Hippocampal formation (tissue), 2 donors: ENCODE data around the gene FAM168A.
A peak's percentile ranks its signal among the peaks of the same experiment; 100 is the strongest.

Experiments
- DNase-seq, 2 donors: peaks; one replicate each; lab custom pipeline; 2025; lab: John Stamatoyannopoulos, UW

The FAM168A gene

DNA sequence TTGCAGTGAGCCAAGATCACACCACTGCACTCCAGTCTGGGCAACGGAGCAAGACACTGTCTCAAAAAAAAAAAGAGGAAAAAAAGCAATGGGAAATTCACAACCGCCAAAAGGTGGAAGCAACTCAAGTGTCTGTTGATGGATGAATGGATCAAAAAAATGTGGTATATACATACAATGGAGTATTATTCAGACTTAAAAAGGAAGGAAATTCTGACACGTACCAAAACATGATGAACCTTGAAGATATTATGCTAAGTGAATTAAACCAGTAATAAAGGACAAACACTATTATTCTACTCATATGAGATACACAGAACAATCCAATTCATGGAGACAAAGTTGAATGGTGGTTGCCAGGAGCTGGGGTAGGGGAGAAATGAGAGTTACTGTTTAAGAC is 40.9 kb downstream of the FAM168A start:
- DNase-seq = no peak

DNA sequence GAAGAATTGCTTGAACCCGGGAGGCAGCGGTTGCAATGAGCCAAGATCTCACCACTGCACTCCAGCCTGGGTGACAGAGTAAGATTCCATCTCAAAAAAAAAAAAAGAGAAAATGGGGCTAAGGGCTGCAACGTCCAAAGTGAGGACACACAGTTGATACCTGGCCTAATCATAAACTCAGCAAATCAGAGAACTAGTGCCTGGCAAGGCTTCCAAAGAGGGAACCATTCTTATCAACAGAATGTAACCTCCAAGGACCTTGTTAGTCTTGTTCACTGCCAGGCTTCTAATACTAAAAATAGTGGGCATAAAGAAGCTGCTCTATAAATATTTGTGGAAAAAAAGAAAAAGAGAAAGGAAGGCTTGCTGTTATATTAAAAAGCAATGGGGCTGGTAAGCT is 42.3 kb downstream of the FAM168A start:
- DNase-seq = no peak

DNA sequence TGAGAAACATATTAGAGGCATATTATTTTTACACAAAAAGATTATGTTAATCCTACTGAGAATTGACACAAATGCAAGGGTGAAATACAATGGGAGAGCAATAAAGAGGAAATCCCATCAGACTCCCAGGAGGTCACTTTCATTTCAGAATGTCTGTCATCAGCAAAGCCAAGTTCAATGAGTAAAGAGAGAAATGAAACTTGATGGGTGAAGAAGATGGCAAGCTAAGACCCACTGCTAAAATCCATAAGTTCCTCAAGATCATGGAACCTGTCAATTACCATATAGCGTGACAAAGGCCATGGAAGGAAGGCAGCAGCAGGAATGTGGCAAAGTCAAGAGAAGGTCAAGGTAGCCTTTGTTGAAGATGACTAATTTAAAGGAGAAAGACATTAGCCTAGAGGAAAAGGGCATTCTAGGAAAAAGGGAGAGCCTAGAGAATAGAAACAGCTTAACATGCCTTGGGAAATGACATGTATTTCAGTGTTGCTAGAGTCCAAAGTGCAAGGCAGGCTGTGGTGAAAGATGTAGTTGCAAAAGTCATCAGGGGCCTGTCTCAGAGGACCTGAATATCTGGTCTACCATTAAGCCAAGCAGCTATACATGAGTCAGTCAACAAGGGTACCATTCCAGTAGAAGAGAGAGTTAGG is 43.1 kb downstream of the FAM168A start:
- DNase-seq = no peak

DNA sequence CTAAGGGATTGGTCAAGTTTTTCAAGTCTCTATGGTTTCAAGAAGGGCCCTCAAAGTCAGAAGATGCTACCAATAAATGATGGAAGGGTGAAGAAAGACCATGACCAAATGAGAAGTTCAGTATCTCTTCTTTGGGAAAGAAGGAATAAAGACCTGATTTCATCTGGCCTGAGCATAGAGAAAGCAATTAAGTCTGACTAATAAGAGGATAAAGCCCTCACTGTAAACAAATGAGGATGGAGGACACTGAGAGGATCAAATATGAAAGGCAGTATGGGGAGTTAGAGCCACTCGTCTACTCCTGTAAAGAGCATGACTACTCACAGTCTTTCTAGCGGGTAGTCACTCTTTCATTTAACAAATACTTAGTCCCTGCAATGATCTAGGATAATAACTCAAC is 44.6 kb downstream of the FAM168A start:
- no peak for DNase-seq

DNA sequence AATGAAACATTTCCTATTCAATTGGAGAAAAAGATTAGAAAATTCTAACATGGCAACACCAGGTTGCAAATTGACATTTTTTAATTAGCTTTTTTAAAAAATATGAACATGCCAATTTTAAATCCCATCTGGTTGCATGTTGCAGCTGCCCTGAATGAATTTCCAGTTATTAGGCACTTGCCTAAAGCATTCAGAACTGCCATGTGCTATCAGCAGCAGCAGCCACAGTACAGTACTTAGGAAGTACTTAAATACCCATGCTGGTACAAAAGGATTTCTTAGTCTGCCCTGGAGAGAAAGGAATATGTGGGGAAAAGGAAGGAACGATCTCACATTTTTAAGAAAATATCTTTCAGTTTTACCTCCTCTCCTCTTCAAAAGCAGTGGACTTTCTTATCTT is 46.2 kb downstream of the FAM168A start:
- DNase-seq = no peak

DNA sequence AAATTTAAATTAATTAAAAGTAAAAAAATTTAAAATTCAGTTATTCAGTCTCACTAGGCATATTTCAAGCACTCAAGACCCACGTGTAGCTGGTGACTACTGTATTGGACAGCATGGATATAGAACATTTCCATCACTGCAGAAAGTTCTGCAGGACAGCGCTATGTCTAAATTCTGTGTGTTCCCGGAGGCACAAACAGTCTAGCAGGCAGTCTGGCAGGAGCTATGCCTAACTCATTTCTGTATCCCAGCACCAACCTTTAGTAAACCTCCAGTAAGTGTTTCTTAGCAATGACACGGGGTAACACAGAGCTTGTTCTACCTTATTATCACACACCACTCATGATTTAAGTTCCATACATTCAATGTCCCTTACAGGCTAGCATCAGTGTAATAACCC is 48.5 kb downstream of the FAM168A start:
- no peak for DNase-seq

DNA sequence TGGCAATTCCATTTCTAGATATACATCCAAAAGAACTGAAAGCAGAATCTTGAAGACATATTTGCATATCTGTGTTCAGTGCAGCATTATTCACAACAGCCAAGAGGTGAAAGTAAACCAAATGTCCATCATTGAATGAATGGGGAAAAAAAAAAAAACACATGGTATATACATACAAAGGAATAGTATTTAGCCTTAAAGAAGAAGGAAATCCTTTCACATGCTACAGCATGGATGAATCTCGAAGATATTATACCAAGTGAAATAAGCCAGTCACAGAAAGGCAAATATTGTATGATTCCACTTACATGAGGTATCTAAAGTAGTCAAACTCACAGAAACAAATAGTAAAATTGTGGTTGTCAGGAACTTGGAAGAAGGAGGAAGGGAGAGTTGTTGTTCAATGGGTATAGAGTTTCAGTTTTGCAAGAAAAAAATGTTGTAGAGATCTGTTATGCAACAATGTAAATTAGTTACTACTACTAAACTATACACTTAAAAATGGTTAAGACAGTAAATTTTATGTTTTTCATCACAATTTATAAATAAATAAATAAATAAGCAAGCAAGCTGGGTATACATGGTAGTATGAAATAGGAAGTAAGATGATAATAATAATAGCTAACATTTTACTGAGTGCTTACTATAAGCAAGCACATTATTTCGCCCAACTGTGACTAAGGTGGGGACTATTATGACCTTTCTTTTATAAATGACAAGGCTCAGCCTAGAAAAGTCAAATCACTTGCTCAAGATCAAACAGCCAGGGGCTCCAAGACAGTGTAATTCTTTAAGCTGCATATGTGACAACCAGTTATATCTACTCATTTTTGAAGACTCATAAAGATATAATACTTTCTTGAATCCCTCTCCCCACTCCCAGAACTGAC is 50.0 kb downstream of the FAM168A start:
- no peak for DNase-seq

DNA sequence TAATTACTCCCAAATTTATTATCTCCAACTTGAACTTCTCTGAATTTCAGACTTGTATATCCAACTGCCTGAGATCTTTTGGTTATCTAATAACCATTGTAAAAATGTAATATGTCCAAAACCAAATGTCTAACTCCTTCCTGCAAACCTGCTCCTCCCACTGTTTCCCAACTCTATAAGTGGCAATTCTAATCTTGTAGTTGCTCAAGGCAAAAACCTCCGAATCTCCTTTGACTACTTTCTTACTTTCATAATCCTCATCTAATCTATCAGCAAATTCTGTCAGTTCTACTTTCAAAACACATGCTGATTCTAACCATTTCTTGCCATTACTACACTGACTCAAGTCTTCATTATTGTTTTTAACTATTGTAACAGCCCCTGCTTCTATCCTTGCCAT is 55.7 kb downstream of the FAM168A start:
- DNase-seq = no peak

DNA sequence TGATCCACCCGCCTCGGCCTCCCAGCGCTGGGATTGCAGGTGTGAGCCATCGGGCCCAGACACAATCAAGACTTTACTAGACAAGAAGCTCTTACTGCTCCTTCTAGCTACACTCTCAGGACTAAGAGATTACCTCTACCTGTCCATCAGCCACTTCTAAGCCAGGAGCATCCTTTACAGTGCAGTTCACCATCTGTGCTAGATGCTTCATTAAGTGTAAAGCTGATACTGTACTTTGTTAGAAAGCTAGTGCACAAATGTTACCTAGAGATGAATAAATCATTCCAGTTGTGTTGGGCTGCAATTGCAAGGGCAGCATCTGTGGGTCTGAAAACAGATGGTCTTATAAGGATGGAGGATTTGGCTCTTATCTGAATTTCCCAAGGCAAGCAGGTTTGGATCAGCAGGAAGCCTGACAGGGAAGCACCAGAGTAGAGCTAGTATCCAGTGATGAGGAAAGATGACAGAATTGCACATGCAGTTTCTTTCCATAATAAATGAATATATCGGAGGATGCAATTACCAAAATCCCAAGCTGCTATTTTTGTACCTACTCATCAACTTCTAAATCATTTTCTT is 58.3 kb downstream of the FAM168A start:
- no peak for DNase-seq

DNA sequence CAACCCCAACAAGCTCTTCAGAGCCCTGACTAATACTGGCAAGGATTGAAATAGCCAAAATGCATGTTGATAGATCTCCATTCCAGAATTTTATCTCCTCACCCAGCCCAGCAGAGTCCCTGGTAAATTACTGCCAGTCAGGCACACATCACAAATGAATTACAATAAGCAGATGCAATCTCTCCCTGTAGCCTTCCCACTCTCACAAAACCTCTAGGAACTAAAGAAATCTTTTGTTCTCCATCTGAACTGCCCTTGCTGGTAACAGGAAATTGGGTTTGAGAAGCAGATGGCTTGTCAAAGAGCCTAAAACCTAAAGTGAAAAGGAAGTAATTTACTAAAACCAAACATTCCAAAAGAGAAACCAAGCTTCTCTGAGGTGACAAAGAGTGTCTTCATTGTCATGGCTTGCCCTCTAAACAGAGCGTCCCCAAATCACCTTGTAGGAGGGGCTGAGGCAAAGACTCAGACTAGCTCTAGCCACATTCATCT is 59.5 kb downstream of the FAM168A start:
- peak in 1 of 2 donors; percentile 33 for DNase-seq

DNA sequence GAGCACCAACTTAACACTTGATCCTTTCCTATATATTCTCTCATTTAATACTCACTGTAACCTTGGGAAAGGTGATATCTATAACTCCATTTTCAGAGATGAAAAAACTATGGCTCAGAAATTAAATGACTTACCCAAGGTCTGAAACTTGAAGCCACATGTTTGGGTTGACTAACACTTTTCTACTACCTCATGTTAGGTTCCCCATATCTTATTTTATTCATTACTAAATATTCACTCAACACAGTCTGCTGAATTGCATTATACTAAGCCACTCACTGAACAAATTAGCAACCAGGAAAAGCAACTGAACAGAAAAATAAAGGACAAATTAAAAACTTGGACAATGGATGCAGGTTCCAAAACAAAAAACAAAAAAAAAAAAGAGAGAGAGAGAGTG is 59.9 kb downstream of the FAM168A start:
- DNase-seq = no peak

DNA sequence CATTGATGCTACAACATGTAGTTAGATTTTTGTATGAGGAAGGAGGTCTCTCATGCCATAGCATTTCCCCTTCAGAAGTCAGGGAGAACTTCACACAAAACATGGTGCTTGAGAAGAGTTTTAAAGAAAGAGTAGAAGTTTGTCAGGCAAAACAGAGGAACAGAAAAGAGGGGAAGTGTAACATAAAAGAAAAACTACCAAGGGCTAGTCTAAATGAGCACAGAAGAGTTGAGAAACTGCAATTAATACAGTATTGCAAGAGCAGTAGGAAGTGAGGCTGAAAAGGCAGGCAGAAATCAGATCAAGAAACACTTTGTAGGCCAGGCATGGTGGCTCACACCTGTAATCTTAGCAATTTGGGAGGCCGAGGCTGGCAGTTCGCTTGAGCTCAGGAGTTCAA is 61.0 kb downstream of the FAM168A start:
- no peak for DNase-seq

DNA sequence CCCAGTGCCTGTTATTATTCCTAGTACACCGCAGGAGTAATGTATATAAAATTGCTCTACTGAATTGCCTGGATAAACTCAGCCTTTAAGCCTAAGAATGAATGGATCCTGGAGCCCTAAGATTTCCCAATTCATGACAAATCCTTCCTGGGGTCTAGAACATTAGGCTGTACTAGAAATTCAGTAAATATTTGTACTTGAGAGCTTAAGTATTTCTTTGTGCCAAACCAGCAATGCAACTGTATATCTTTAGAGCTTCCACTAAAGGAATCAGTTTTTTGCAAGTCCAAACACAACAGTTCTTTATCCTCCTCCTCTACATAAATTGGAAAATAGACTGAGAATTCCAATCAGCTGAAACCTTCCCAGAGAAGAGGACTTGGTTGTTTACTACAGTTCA is 65.6 kb downstream of the FAM168A start:
- no peak for DNase-seq

DNA sequence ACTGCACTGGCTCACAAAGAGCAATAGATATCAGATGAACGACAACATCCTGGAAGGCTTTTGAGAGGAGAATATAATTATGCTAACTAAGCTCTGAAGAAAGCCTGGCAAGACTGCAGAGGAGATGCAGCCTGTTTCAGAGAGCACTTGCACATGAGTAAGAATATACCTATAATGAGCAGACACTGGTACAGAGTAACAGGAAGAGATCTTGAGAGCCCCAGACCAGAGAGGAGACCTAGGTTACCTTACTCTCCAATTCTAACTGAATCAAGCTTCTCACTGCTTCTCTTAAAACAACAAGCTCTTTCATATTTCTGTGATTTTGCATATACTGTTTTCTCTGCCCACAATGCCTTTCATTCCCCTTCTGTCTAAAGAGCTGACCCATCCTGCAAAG is 66.5 kb downstream of the FAM168A start:
- DNase-seq = no peak

DNA sequence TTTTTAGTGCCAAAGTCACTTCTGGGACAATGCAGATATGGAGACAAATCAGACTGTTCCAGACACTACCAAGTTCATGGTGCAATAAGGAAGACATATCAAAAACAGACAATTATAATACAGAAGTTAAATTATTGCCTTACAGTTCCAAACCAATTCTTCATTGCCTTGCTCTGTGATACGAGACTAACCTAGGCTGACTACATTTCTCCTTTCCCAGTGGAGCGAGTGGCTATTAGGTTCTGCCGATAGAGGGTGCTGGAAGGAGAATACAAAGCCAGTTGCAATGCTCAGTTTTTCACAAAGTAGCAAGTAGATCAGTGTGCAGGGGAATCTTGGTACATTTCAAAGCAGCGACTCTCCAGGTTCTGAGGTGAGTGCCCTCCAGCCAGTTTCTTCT is 67.8 kb downstream of the FAM168A start:
- DNase-seq = no peak

DNA sequence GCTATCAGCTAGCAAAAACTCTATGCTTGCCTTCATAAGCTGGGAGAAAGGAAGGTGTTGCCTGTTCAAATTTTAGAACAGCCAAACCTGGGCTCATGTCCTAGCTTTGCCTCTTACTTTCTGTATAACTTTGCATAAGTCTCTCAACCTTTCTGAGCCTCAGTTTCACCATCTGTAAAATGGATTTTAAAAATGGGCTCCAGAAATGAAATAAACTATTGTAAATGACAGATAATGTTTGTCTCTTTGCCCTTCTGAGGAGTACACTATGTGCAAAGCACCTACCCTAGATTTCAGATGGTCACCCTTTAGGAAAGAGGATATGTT is 68.7 kb downstream of the FAM168A start:
- DNase-seq = no peak

DNA sequence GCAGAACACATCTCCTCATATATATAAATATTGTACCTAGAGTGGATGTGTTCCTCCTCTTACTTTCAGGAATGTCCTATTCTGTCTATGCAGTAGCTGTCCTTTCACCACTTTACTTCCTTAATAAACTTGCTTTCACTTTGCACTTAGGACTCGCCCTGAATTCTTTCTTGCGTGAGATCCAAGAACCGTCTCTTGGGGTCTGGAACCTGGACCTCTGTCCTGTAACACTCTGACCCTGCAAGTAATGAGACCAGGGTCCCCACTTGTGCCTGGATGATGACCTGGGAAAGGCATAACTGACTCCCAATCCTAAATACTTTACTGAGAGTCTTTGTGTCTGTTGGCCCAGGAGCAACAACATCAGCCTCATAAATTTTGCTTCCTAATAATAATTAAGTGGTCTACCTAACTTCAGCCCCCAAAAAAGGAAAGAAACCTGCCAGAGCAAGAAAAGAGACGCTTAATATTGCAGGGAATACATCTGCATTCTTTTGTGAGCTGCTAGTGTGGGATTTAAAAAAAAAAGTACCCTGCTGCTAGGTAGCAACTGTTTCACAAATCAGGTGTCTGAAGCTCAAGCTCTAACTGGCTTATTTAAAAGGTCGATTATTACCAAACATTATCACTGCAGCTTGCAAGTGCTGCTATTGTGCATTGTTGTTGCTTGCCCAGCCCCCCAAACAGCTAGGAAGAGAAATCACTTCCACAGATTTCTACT is 69.3 kb downstream of the FAM168A start:
- DNase-seq = no peak

DNA sequence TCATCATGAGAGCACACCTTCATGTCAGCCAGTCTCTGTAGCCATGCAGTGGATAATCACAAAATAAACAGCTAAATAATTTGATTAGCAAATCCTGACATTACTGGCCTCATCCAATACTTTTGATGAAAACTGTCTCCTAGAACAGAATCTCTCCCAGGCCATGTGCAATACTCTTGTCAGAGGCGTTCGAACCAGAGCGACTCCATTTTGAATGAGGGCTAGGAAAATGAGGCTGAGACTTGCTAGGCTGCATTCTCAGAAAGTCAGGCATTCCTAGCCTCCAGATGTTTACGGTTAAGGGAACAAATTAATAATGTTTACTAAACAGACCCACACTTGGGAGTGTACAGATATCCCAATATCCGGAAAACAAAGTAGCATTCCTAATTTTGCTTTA is 69.9 kb downstream of the FAM168A start:
- no peak for DNase-seq

DNA sequence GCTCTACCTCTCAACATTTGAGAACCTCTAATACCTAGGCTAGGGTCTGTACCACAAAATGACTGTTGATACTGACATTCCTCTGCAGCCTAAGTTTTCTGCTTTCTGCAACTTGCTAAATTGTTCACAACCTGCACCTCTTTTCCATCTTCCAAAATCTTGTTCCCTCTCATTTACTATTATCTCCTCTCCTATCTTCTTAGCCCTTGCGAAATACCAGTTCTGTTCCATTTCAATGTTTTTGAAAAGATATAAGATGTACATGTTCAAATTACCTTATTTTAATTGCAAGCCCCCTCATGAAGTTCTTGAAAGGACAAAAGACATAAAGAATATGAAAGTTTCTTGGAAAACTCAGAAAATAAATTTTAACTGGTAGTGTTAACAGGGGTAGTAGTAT is 72.3 kb downstream of the FAM168A start:
- DNase-seq = no peak

DNA sequence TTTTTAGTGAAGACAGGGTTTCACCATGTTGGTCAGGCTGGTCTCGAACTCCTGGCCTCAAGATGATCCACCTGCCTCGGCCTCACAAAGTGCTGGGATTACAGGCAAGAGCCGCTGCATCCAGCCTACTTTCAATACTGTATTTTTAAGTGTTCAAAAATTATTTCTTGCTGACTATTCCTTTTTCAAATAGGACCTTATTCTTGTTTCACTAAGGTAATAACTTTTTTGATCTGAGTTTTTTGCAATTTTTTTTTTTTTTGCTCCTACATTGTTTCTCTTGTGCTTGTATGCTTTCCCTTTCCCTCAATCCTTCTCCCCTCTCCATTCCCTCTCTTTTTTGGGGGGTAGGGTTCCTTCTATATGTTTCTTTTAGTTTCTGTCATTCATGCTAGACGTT is 73.1 kb downstream of the FAM168A start:
- DNase-seq = no peak

DNA sequence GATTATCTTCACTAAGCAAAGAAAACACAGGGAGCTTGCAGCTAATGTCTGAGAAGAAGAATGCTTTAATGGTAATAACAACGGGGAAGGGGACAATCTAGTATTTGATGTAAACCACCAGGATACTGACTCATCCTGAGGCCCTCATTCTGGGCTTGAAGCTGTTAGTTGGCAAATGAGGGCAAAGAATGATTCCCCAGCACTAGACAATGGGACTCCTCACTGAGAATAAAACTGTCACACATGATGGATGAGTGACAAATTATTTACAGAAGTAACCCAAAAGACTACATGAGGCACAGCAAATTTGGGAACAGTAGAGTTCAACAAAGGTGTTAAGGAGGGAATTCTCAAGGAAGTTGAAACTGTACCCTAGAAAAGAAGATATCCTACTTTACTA is 76.3 kb downstream of the FAM168A start:
- no peak for DNase-seq

DNA sequence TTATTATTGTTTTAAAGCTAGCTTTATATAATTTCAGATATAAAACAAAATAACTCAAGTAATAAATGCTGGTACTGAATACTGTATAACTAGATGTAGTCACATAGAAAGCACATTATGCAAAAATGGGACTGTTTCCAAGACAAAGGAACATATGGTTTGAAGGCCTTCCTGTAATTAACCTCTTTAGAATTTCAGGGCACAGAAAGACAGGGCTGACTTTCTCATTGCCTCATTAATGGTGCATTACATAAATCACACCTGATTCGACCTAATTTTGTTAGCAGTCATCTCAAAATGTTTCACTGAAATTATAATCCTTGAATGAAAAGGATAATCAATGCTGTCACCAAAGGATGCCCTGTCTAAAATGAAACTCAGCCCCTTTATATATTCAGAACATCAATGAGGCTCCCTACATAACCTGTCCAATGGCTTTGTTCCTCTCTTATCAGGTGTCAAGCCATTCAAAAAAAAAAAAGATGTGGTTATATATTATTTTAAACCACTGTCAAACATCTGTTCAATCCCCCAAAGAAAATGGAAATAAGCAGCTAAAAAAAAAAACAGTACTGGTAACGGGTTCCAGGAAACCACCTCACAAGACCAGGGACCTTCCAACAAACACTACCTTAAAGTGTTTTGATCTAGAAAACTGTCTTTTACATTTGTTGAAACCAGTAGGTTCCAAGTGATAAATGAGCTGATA is 77.4 kb downstream of the FAM168A start:
- DNase-seq = no peak
